Right atrium auricular region (tissue), 2 donors: ENCODE results near the gene NPRL2. TPM values are rescaled to one million over a fixed set of nuclear protein-coding genes. Genes with fewer than 3 reads are reported as not detected.
A peak's percentile ranks its signal among the peaks of the same experiment; 100 is the strongest.

ENCODE experiments used
- DNase-seq: peaks from one replicate; pipeline ENCODE4 v3.0.0-alpha.2; 2019; ENCODE audit warnings: low spot score
- H3K27ac ChIP-seq, 2 donors: fragments of 200-600 bp; sonication (generic); 1 replicate in 1 of 2; 2 replicates in 1 of 2; pipeline ENCODE4 v1.5.1; 2016 to 2019
- H3K27me3 ChIP-seq, 2 donors: fragments of 200-600 bp; sonication (generic); one replicate each; pipeline versions ENCODE4 v1.5.1 to v1.6.0; 2017 to 2019
- H3K36me3 ChIP-seq: fragments of 200-600 bp; sonication (generic); one replicate; pipeline ENCODE4 v1.5.1; 2016
- H3K4me1 ChIP-seq, 2 donors: fragments of 200-600 bp; sonication (generic); one replicate each; pipeline versions ENCODE4 v1.5.1 to v1.6.0; 2017 to 2019
- H3K4me3 ChIP-seq, 2 donors: fragments of 200-600 bp; sonication (generic); 1 replicate in 1 of 2; 2 replicates in 1 of 2; pipeline ENCODE4 v1.5.1; 2017 to 2019; ENCODE audit warnings: mild to moderate bottlenecking in 1 of 2, moderate library complexity in 1 of 2
- H3K9me3 ChIP-seq, 2 donors: fragments of 200-600 bp; sonication (generic); one replicate each; pipeline ENCODE4 v1.5.1; 2019
- CTCF ChIP-seq, 2 donors: fragments of 200-600 bp; sonication (generic); IDR thresholded peaks; one replicate each; pipeline ENCODE4 v1.5.1; 2019; ENCODE audit warnings: antibody characterized with exemption in 2 of 2
- total RNA-seq, 2 donors: library from RNA; depleted of rRNA; stranded (reverse); fragments of >200 nt; gene quantifications; one replicate each; pipeline ENCODE4 v1.1.0, GENCODE V29; 2016

The NPRL2 gene
- total RNA-seq, 2 donors from 2014 or later, result 12.5 to 20.3 TPM

GRCh38 chr3:50319894-50320625 is 30.5 kb downstream of the NPRL2 start:
- Histone ChIP-seq H3K9me3 (no peaks in the 10 kb centered on the region), H3K36me3 (peaks cover 26% of the 10 kb centered on the region), H3K4me1 (peaks cover 0 to 77% of the 10 kb centered on the region in 2 donors), H3K27ac (peak overlapping the region; percentile 93), H3K4me3 (peak overlapping the region; percentile 52 to 70), H3K27me3 (no peaks in the 10 kb centered on the region)
- no peak for DNase-seq
- no peak for TF ChIP-seq CTCF (IDR thresholded peaks at IDR 0.05)

GRCh38 chr3:50319181-50319893 is 31.2 kb downstream of the NPRL2 start:
- Histone ChIP-seq H3K9me3 (no peaks in the 10 kb centered on the region), H3K27me3 (no peaks in the 10 kb centered on the region), H3K36me3 (peaks cover 26% of the 10 kb centered on the region), H3K4me1 (peaks cover 0 to 70% of the 10 kb centered on the region in 2 donors), H3K27ac (peak overlapping the region; percentile 2 to 93), H3K4me3 (peak overlapping the region; percentile 52 to 70)
- no peak for TF ChIP-seq CTCF (IDR thresholded peaks at IDR 0.05)
- no peak for DNase-seq

GRCh38 chr3:50318615-50319014 is 32.0 kb downstream of the NPRL2 start:
- Histone ChIP-seq H3K4me3 (peak overlapping the region; percentile 10 to 70), H3K36me3 (peaks cover 26% of the 10 kb centered on the region), H3K27me3 (no peaks in the 10 kb centered on the region), H3K27ac (peak overlapping the region; percentile 2 to 93), H3K9me3 (no peaks in the 10 kb centered on the region), H3K4me1 (peaks cover 0 to 63% of the 10 kb centered on the region in 2 donors)
- TF ChIP-seq CTCF (IDR thresholded peaks at IDR 0.05), result no peak
- no peak for DNase-seq

GRCh38 chr3:50318163-50318562 is 32.4 kb downstream of the NPRL2 start:
- no peaks in the 10 kb centered on the region for H3K27me3 ChIP-seq
- H3K36me3 ChIP-seq, result peaks cover 26% of the 10 kb centered on the region
- H3K4me3 ChIP-seq, result peak overlapping the region; percentile 10 to 70
- H3K4me1 ChIP-seq, result peaks cover 0 to 58% of the 10 kb centered on the region in 2 donors
- no peak for DNase-seq
- no peaks in the 10 kb centered on the region for H3K9me3 ChIP-seq
- TF ChIP-seq CTCF (IDR thresholded peaks at IDR 0.05), result no peak
- H3K27ac ChIP-seq, result peak overlapping the region in 1 of 2 donors; percentile 93

GRCh38 chr3:50317300-50317699 is 33.3 kb downstream of the NPRL2 start:
- H3K4me1 ChIP-seq, result peaks cover 0 to 50% of the 10 kb centered on the region in 2 donors
- no peak overlapping the region for H3K4me3 ChIP-seq
- H3K27me3 ChIP-seq, result no peaks in the 10 kb centered on the region
- no peaks in the 10 kb centered on the region for H3K9me3 ChIP-seq
- no peak for TF ChIP-seq CTCF (IDR thresholded peaks at IDR 0.05)
- H3K27ac ChIP-seq, result peak overlapping the region in 1 of 2 donors; percentile 93
- no peak for DNase-seq
- H3K36me3 ChIP-seq, result peaks cover 26% of the 10 kb centered on the region
